A673 (cell line): ENCODE measurements around the gene PRSS38. TPM values are rescaled to one million over a fixed set of nuclear protein-coding genes. Genes with fewer than 3 reads are reported as not detected.

Source experiments
- Bru-seq: library from RNA; stranded (reverse); fragments of 400-500 nt; gene quantifications from one replicate; lab custom pipeline; 2021; lab: Mats Ljungman, UMichigan
- BruChase-seq, 2 experiments: library from RNA; stranded (reverse); fragments of 400-500 nt; gene quantifications; one replicate each; lab custom pipeline; 2021; lab: Mats Ljungman, UMichigan
- BruUV-seq: library from RNA; stranded (reverse); fragments of 400-500 nt; replicated peaks from 2 replicates; lab custom pipeline; 2021; lab: Mats Ljungman, UMichigan
- CTCF ChIA-PET: fragments of 300-600 bp; sonication (Branson Sonifier 250); formaldehyde crosslinking; loops from one replicate; lab custom pipeline; 2022; ENCODE audit warnings: antibody characterized with exemption; lab: Charles Lee
- POLR2A ChIA-PET: fragments of 300-600 bp; sonication (Branson Sonifier 250); formaldehyde crosslinking; loops from one replicate; lab custom pipeline; 2022; ENCODE audit warnings: antibody characterized with exemption; ENCODE audit not compliant: low non-redundant PET; lab: Charles Lee
- DNase-seq: peaks from one replicate; pipeline ENCODE4 v3.0.0-alpha.2; 2015; ENCODE audit warnings: low spot score
- H3K27ac ChIP-seq: fragments of 200-600 bp; sonication (generic); 2 replicates; pipeline ENCODE4 v1.5.1; 2016; ENCODE audit warnings: mixed run types, low read depth, mild to moderate bottlenecking, mixed read lengths, antibody characterized with exemption, low read length; ENCODE audit not compliant: poor library complexity, severe bottlenecking
- H3K27me3 ChIP-seq: fragments of 200-600 bp; sonication (generic); replicated peaks from 2 replicates; pipeline ENCODE4 v1.6.1; 2017; ENCODE audit warnings: mixed run types, low read depth, mild to moderate bottlenecking, mixed read lengths, antibody characterized with exemption, low read length; ENCODE audit not compliant: insufficient read depth, poor library complexity
- H3K36me3 ChIP-seq: fragments of 200-600 bp; sonication (generic); 2 replicates; pipeline ENCODE4 v1.6.1; 2016; ENCODE audit warnings: mixed run types, mild to moderate bottlenecking, mixed read lengths, antibody characterized with exemption, low read length; ENCODE audit not compliant: insufficient read depth, poor library complexity, severe bottlenecking
- H3K4me1 ChIP-seq: fragments of 200-600 bp; sonication (generic); 2 replicates; pipeline ENCODE4 v1.6.1; 2017; ENCODE audit warnings: mixed run types, mild to moderate bottlenecking, mixed read lengths, antibody characterized with exemption, low read length; ENCODE audit not compliant: insufficient read depth, poor library complexity, severe bottlenecking
- H3K4me3 ChIP-seq: fragments of 200-600 bp; sonication (generic); 2 replicates; pipeline ENCODE4 v1.5.1; 2016; ENCODE audit warnings: low read depth, mixed run types, mild to moderate bottlenecking, mixed read lengths, low read length; ENCODE audit not compliant: poor library complexity, severe bottlenecking
- H3K9me3 ChIP-seq: fragments of 200-600 bp; sonication (generic); 2 replicates; pipeline ENCODE4 v1.6.1; 2016; ENCODE audit warnings: mixed run types, low read depth, mild to moderate bottlenecking, mixed read lengths, antibody characterized with exemption, low read length; ENCODE audit not compliant: poor library complexity, severe bottlenecking
- CTCF ChIP-seq: fragments of 300-800, 200-600 bp; sonication (generic); conservative IDR thresholded peaks from 2 replicates; pipeline ENCODE4 v1.5.1; 2017; ENCODE audit warnings: low read depth, mild to moderate bottlenecking, antibody characterized with exemption, low read length, moderate library complexity, mixed read lengths
- EZH2 ChIP-seq: fragments of 200-600 bp; sonication (generic); IDR thresholded peaks from 2 replicates; pipeline ENCODE4 v1.6.1; 2017; ENCODE audit warnings: borderline replicate concordance, low read depth, mild to moderate bottlenecking, mixed read lengths, antibody characterized with exemption, low read length; ENCODE audit not compliant: poor library complexity, severe bottlenecking
- intact Hi-C: fragments of 100-400 bp; cut with micrococcal nuclease; formaldehyde crosslinking; loops from one replicate; pipeline ENCODE4 v1.10.0; 2022; ENCODE audit not compliant: unreplicated experiment
- long read RNA-seq: library from polyadenylated mRNA; stranded (forward); transcript quantifications from one replicate; pipeline ENCODE4 v2.0.0, GENCODE V29; 2022
- total RNA-seq: library from RNA; stranded (reverse); gene quantifications from 2 replicates; pipeline ENCODE4 v1.2.3, GENCODE V29; 2021

Gene PRSS38
- total RNA-seq: not detected in 2 replicates
- percentile 6 among the genes with signal in this experiment for Bru-seq, nascent RNA
- percentile 8 among the genes with signal in this experiment for BruChase-seq, experiment 1, labeled RNA remaining after a 2-hour chase
- BruChase-seq, experiment 2, labeled RNA remaining after a 6-hour chase: percentile 9 among the genes with signal in this experiment
- long read RNA-seq: 0 reads

- no peaks in the 10 kb centered on the region for H3K9me3 ChIP-seq
- intact Hi-C loops: no loop called here
- ChIA-PET POLR2A (interaction anchor here (0.6 kb wide), 1 partner anchor 18 kb away, joined by 5 read pairs; no protein-coding TSS in a partner anchor), CTCF (interaction anchor here (0.6 kb wide), 1 partner anchor 591 kb away, joined by 6 read pairs; the partner anchor contains the start of gene TRIM11)
- H3K27ac ChIP-seq: no peak within 1 kb of the TSS
- no peaks in the 10 kb centered on the region for H3K4me1 ChIP-seq
- no peak within 1 kb of the TSS for H3K4me3 ChIP-seq
- no peak for DNase-seq
- BruUV-seq: no TSS peak
- peaks cover 4% of the 10 kb centered on the region for H3K27me3 ChIP-seq
- TF ChIP-seq EZH2 (no peak), CTCF (no peak)
- H3K36me3 ChIP-seq: no peaks in the 10 kb centered on the region
Observed at GRCh38 chr1:227815468-227816409, at the start of gene PRSS38. Gene PRSS38, plus strand, starts transcription at chr1:227815675. Its CDS starts 42 bp downstream, at chr1:227815717.

GRCh38 chr1:227766015-227766634 lies 49.4 kb upstream of the PRSS38 start:
- Histone ChIP-seq H3K36me3 (peaks cover 9% of the 10 kb centered on the region), H3K27ac (no peak overlapping the region), H3K9me3 (no peaks in the 10 kb centered on the region), H3K4me1 (peaks cover 10% of the 10 kb centered on the region), H3K4me3 (no peak overlapping the region), H3K27me3 (no peaks in the 10 kb centered on the region)
- POLR2A ChIA-PET: no interaction called here
- intact Hi-C loops: loop anchor here (10.0 kb wide), 1 partner anchor 309 kb away; no protein-coding TSS in a partner anchor
- DNase-seq: no peak
- TF ChIP-seq EZH2 (no peak), CTCF (no peak)
- CTCF ChIA-PET: no interaction called here
- BruUV-seq: no TSS peak

- Histone ChIP-seq H3K36me3 (peaks cover 9% of the 10 kb centered on the region), H3K27ac (no peak overlapping the region), H3K27me3 (no peaks in the 10 kb centered on the region), H3K9me3 (no peaks in the 10 kb centered on the region), H3K4me3 (no peak overlapping the region), H3K4me1 (peaks cover 10% of the 10 kb centered on the region)
- no TSS peak for BruUV-seq
- intact Hi-C loops: loop anchor here (10.0 kb wide), 1 partner anchor 308 kb away; no protein-coding TSS in a partner anchor
- ChIA-PET POLR2A (no interaction called here), CTCF (no interaction called here)
- no peak for TF ChIP-seq EZH2
- TF ChIP-seq CTCF: no peak
- no peak for DNase-seq
Observed at GRCh38 chr1:227766653-227767277, 48.7 kb upstream of the PRSS38 start.
